GM18505 (cell line): ENCODE data around the gene MPND.

ENCODE experiments used
- ATAC-seq: cut with Tn5 transposase; IDR thresholded peaks from one replicate; pipeline ENCODE4 v1.9.1; 2021; ENCODE audit not compliant: unreplicated experiment
- POLR2A ChIP-seq: IDR thresholded peaks from 4 replicates; pipeline ENCODE4 v1.6.1; 2011; ENCODE audit warnings: borderline replicate concordance; ENCODE audit not compliant: insufficient read depth, insufficient read length; ENCODE audit errors: extremely low read depth

MPND gene

DNA sequence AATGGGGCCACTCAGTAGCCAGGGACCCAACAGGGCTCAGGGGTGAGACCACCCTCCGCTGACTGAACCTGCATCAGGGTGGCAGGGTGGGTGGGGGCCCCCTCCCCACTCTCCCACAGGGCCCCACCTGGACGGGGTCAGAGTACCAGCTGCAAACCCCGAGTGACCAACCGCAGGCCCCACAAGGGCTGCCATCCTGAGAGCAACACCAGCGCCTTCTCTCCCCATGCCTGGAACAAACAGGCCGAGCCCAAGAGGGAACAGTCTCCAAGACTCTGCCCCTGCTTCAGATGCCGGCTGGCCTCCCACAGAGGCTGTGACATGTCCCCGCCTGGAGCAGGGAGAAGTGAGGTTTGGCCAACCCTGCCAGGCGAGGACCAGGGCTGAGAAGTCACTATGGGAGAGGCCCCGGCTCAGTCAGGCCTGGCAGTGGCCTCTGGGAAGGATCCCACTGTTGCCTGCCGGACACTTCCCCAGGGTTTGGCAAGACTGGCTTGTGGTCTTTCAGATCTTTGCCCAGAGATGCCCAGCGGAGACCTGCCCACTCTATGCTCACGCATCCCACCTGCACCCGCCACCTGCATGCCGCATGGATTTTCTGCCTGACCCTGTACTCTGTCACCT lies 27.2 kb downstream of the MPND start:
- TF ChIP-seq POLR2A, result no peak
- no peak for ATAC-seq

- no peak for TF ChIP-seq POLR2A
- no peak for ATAC-seq
Measured at GRCh38 chr19:4371247-4372164, 28.1 kb downstream of the MPND start.

- TF ChIP-seq POLR2A, result no peak
- ATAC-seq, result no peak
Measured at GRCh38 chr19:4372165-4373012, 29.0 kb downstream of the MPND start.

DNA sequence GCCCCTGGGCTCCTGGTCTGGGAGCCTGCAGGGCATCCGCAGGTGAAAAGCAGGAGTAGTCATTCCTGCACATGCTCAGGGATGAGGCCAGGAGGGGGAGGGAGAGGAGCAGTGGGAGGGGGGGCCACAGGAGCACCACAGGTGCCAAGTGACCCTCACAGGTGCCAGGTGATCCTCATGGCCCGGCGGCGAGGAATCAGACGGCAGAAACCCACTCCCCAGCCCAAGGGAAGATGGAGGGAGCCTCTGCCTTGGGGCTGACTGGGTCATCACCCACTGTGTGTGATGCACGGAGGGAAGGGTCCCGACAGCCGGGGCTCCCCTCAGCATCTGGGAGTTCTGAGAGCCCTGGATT lies 29.6 kb downstream of the MPND start:
- no peak for ATAC-seq
- TF ChIP-seq POLR2A, result no peak

GRCh38 chr19:4373601-4374497 lies 30.5 kb downstream of the MPND start:
- ATAC-seq, result no peak
- no peak for TF ChIP-seq POLR2A

GRCh38 chr19:4374498-4375163 lies 31.3 kb downstream of the MPND start:
- TF ChIP-seq POLR2A, result no peak
- ATAC-seq, result no peak

DNA sequence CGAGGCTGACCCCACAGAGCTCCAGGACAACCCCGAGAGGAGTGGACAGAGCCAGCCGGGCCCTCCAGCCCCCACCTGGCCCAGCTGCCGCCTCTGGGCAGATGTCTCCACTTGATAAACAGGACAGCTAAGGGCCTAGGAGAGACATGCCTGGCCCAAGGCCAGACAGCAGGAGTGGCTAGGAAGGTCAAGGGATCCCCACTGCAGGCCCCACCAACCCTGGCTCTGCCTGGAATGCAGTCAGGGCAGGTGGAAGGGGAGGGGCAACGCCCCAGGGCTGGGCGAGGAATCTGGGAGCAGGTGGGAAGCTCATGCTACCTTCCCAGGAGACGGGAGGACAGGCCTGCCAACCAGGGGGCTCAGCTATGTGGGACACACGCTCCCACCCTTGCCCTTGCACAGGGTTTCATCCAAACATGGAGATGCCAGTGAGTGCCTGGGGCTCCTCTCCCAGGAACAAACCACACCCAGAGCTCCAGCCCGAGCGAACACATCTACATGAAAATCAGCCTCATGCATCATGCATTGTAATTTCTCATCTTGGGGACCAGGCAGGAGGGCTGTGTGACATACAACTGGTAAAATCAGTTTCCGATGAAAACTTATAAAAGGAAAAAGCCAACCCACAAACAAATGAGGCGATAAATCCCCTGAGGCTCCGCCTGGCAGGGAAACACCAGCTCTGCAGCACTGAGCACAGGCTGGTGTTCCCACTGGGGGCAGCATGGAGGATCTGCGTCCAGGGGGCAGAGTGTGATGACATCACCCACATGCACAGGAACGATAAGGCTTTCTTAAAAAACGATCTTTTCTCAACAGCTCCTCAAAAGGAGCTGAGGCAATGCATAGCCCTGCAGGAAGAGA lies 32.0 kb downstream of the MPND start:
- no peak for ATAC-seq
- TF ChIP-seq POLR2A, result peak; percentile 44

- no peak for TF ChIP-seq POLR2A
- no peak for ATAC-seq
Measured at GRCh38 chr19:4376028-4376670, 32.8 kb downstream of the MPND start.

DNA sequence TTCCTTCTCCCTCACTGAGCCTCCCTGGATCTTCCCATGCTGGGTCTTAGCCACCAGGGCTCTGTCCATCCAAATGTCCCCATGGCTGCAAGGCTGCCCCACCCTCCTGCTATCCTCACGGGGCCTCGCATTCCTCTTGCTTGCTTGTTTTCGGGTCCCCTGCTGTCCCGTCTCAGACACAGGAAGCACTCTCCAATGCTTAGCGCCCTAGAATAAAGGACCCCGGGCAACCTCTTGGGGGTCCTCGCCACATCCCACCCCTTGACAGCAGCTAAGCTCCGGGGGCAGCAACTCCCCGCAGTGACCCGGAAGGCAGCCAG lies 33.3 kb downstream of the MPND start:
- ATAC-seq, result no peak
- no peak for TF ChIP-seq POLR2A

GRCh38 chr19:4376991-4377781 lies 33.8 kb downstream of the MPND start:
- no peak for TF ChIP-seq POLR2A
- no peak for ATAC-seq

DNA sequence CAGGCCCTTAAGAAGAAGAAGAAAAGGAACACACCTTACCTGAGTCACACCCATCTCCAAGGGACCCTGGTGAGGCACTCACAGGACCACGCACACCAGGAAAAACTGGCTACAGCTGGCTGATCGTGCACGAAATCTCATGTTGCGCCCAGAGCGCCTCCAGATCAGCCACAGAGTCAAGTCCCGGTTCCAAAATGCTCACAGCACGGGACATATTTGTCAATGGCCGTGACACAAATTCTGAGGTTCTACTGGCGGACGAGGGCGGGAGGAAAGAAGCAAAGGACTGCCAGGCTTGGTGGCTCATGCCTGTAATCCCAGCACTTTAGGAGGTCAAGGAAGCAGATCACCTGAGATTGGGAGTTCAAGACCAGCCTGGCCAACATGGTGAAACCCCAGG lies 35.5 kb downstream of the MPND start:
- ATAC-seq, result no peak
- TF ChIP-seq POLR2A, result no peak
